Measurements from ENCODE around the gene MBNL2. TPM values are rescaled to one million over a fixed set of nuclear protein-coding genes. Genes with fewer than 3 reads are reported as not detected.

Gene MBNL2
- total RNA-seq, 1 experiment from 2014 or later = 0.17 TPM

DNA sequence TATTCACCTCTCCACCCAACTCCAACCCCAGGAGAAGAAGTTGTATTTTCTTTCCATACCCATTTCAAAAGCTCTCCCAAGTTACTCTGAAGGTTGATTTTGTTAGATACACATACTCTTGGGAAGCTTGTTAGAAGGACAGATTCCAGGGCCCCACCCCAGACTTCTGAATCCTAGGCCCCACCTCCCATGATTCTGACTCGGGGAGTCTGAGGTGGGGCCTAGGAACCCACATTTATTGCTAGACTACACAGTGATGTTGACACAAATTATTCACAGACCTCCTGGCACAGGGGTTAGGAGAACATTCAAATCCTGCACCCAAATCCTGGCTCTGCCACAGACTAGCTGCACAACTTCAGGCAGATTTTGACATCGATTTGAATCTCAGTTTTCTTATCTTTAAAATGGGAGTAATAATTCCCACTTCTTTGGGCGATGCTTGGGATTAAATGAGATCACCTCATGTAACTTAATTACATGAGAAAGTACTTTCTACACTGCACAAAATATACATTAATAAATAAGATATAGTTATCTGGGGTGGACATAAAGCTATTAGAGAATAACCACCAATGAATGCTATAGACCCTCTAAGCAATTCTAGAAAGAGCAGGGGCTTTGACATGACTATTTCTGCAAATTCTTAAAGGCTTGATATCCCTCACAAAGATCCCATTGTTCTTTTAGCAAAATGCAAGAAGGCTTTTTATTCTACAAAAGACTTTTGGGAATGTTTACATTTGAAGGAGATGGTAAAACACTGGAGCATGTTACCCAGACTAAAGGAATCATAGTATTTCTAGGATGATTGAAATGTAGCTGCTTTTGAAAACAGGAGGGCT is 18.0 kb downstream of the MBNL2 start:
- Histone ChIP-seq H3K79me2 (ENCODE audit: insufficient read depth, low read length) (no peaks in the 10 kb centered on the region), H3K4me2 (ENCODE audit: insufficient read depth, insufficient read length, low read length) (no peak overlapping the region), H3K56ac (ENCODE audit: insufficient read length, low read depth, low read length) (no peak overlapping the region), H3K9ac (ENCODE audit: extremely low read depth, insufficient read length, low read length) (peak overlapping the region; percentile 11), H3K4me1 (ENCODE audit: insufficient read depth, low read length) (peaks cover 11% of the 10 kb centered on the region; the same call in 1 of the 2 replicates), H3K27me3 (ENCODE audit: insufficient read depth, low read length) (no peaks in the 10 kb centered on the region; the same call in 1 of the 2 replicates), H2AFZ (ENCODE audit: low read length) (no peak overlapping the region), H3K9me3 (ENCODE audit: control insufficient read depth, low read depth, low read length) (no peaks in the 10 kb centered on the region), H3K27ac (ENCODE audit: insufficient read length, low read depth, low read length) (no peak overlapping the region), H2BK5ac (ENCODE audit: insufficient read length, low read length) (no peak overlapping the region), H3K79me1 (ENCODE audit: insufficient read depth, low read depth, low read length, poor library complexity, severe bottlenecking) (no peaks in the 10 kb centered on the region), H2BK120ac (ENCODE audit: low read depth, low read length, poor library complexity, severe bottlenecking) (no peak overlapping the region), H3K23ac (ENCODE audit: insufficient read length, low read depth, low read length) (no peak overlapping the region), H2BK15ac (ENCODE audit: low read depth, low read length) (no peak overlapping the region), H3K4ac (ENCODE audit: low read depth, low read length) (no peak overlapping the region), H3K18ac (ENCODE audit: insufficient read length, low read depth, low read length) (no peak overlapping the region), H2AK5ac (ENCODE audit: insufficient read length, low read length) (no peak overlapping the region), H3K23me2 (ENCODE audit: insufficient read length, low read depth, low read length, poor library complexity, severe bottlenecking) (no peaks in the 10 kb centered on the region), H2BK20ac (ENCODE audit: low read depth, low read length, poor library complexity, severe bottlenecking) (no peak overlapping the region), H3T11ph (ENCODE audit: low read length) (no peak overlapping the region), H4K20me1 (ENCODE audit: control insufficient read depth, insufficient read depth, insufficient read length) (no peaks in the 10 kb centered on the region), H3K14ac (ENCODE audit: insufficient read depth, low read length) (no peak overlapping the region), H4K8ac (replicated peaks; ENCODE audit: insufficient read length, low read depth, low read length) (no peak overlapping the region), H4K5ac (ENCODE audit: insufficient read length, low read depth, low read length) (no peak overlapping the region), H2BK12ac (ENCODE audit: insufficient read length, low read depth, low read length) (no peak overlapping the region), H4K91ac (ENCODE audit: insufficient read length, low read depth, low read length) (no peak overlapping the region)
- no peak overlapping the region for H3K4me3 Mint-ChIP-seq
- no peak overlapping the region for H3K27ac Mint-ChIP-seq
- no peaks in the 10 kb centered on the region for H3K9me3 Mint-ChIP-seq
- DNase-seq = no peak
- no peaks in the 10 kb centered on the region for H3K36me3 Mint-ChIP-seq (ENCODE audit: insufficient read depth in 1 of 3, low read depth in 3 of 3)
- no CpG with 5 or more reads among the region's 3 CpGs for WGBS (ENCODE audit: extremely low coverage, insufficient read length, low lambda C conversion rate)
- H3K4me1 Mint-ChIP-seq = peaks cover 24 to 30% of the 10 kb centered on the region in 2 experiments
- H3K27me3 Mint-ChIP-seq (ENCODE audit: low read depth) = peaks cover 95% of the 10 kb centered on the region
- TF ChIP-seq, protein P1, sequence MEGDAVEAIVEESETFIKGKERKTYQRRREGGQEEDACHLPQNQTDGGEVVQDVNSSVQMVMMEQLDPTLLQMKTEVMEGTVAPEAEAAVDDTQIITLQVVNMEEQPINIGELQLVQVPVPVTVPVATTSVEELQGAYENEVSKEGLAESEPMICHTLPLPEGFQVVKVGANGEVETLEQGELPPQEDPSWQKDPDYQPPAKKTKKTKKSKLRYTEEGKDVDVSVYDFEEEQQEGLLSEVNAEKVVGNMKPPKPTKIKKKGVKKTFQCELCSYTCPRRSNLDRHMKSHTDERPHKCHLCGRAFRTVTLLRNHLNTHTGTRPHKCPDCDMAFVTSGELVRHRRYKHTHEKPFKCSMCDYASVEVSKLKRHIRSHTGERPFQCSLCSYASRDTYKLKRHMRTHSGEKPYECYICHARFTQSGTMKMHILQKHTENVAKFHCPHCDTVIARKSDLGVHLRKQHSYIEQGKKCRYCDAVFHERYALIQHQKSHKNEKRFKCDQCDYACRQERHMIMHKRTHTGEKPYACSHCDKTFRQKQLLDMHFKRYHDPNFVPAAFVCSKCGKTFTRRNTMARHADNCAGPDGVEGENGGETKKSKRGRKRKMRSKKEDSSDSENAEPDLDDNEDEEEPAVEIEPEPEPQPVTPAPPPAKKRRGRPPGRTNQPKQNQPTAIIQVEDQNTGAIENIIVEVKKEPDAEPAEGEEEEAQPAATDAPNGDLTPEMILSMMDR (conservative IDR thresholded peaks at IDR 0.05) = no peak

All from H9 (cell line).